Parathyroid adenoma (tissue), 2 donors: ENCODE results near the gene EVA1C.
"Not testable (repeated sequence)": the region's sequence is repeated elsewhere in the genome, so short reads cannot be mapped to it uniquely, and the experiment has no call there.

Experiments used
- H2AFZ ChIP-seq: fragments of 300-600 bp; sonication (generic); one replicate; pipeline ENCODE4 v1.7.0; 2017; ENCODE audit warnings: antibody characterized with exemption, mild to moderate bottlenecking
- H3K27ac ChIP-seq: fragments of 300-600 bp; sonication (generic); one replicate; pipeline ENCODE4 v1.7.0; 2017
- H3K27me3 ChIP-seq: fragments of 300-600 bp; sonication (generic); one replicate; pipeline ENCODE4 v1.7.0; 2017; ENCODE audit warnings: low read length; ENCODE audit not compliant: control insufficient read depth, insufficient read depth
- H3K36me3 ChIP-seq: fragments of 300-600 bp; sonication (generic); one replicate; pipeline ENCODE4 v1.7.0; 2017; ENCODE audit warnings: low read length; ENCODE audit not compliant: control insufficient read depth, insufficient read depth
- H3K4me1 ChIP-seq: fragments of 300-600 bp; sonication (generic); one replicate; pipeline ENCODE4 v1.7.0; 2017; ENCODE audit warnings: control low read depth
- H3K4me2 ChIP-seq: fragments of 300-600 bp; sonication (generic); one replicate; pipeline ENCODE4 v1.7.0; 2017; ENCODE audit warnings: low read length
- H3K4me3 ChIP-seq: fragments of 300-600 bp; sonication (generic); one replicate; pipeline ENCODE4 v1.7.0; 2017; ENCODE audit warnings: low read depth, low read length
- H3K79me2 ChIP-seq: fragments of 300-600 bp; sonication (generic); one replicate; pipeline ENCODE4 v1.7.0; 2017; ENCODE audit warnings: control low read depth
- H3K9ac ChIP-seq: fragments of 300-600 bp; sonication (generic); one replicate; pipeline ENCODE4 v1.7.0; 2017; ENCODE audit warnings: mild to moderate bottlenecking
- H3K9me3 ChIP-seq: fragments of 300-600 bp; sonication (generic); one replicate; pipeline ENCODE4 v1.7.0; 2017; ENCODE audit warnings: low read length; ENCODE audit not compliant: control insufficient read depth
- TF ChIP-seq, protein P1 (sequence below): fragments of 300-600 bp; sonication (generic); IDR thresholded peaks from one replicate; pipeline ENCODE4 v1.7.0; 2017; ENCODE audit warnings: antibody characterized with exemption, mild to moderate bottlenecking
- donor health status: primary hyperparathyroidism.

EVA1C gene

DNA sequence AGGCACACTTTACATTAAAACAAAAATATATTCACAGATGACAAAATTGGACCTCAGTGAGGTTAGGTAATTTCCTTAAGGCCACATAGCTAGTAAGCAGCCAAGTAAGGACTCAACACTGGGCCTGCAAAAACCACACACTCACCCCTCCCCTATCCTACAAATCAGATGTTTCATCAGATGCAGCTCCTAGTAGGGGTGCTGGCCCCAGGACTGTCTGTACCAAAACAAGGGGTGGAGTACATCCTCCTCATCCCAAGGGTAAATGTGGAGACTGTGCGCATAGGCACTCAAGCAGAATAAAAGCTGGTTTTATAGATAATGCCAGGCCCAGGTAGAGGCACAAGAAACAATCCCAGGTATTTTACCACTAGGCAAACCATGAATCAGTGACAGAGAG lies 45.3 kb upstream of the EVA1C start:
- Histone ChIP-seq H3K4me2 (peak overlapping the region; percentile 42), H2AFZ (no peak overlapping the region), H3K27me3 (no peaks in the 10 kb centered on the region), H3K9ac (no peak overlapping the region), H3K9me3 (no peaks in the 10 kb centered on the region), H3K36me3 (no peaks in the 10 kb centered on the region), H3K79me2 (peaks cover 9% of the 10 kb centered on the region), H3K4me3 (no peak overlapping the region), H3K4me1 (peaks cover 38% of the 10 kb centered on the region), H3K27ac (peak overlapping the region; percentile 97)
- TF ChIP-seq, protein P1, sequence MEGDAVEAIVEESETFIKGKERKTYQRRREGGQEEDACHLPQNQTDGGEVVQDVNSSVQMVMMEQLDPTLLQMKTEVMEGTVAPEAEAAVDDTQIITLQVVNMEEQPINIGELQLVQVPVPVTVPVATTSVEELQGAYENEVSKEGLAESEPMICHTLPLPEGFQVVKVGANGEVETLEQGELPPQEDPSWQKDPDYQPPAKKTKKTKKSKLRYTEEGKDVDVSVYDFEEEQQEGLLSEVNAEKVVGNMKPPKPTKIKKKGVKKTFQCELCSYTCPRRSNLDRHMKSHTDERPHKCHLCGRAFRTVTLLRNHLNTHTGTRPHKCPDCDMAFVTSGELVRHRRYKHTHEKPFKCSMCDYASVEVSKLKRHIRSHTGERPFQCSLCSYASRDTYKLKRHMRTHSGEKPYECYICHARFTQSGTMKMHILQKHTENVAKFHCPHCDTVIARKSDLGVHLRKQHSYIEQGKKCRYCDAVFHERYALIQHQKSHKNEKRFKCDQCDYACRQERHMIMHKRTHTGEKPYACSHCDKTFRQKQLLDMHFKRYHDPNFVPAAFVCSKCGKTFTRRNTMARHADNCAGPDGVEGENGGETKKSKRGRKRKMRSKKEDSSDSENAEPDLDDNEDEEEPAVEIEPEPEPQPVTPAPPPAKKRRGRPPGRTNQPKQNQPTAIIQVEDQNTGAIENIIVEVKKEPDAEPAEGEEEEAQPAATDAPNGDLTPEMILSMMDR: no peak

DNA sequence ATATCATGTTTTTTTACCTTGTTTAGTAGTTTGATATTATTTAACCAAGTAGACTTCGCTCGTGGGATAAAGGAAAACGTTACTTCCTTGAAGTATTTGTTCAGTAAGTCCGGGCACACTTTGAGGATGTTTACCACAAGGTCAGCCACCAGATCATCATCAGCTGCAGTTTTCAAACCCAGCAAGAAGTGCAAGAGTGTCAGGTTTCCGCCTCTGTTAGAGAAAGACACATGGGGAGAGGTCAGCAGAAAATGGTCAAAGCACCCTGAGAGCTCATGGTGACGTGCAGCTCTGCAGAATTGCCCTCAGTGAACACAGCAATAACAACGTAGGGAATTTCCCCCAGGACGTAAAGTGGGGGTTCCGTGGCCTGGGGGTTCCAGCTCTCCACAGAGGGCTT lies 44.1 kb upstream of the EVA1C start:
- TF ChIP-seq, protein P1: no peak
- no peaks in the 10 kb centered on the region for H3K9me3 ChIP-seq
- peak overlapping the region; percentile 56 for H2AFZ ChIP-seq
- H3K27ac ChIP-seq: peak overlapping the region; percentile 97
- H3K36me3 ChIP-seq: no peaks in the 10 kb centered on the region
- no peak overlapping the region for H3K9ac ChIP-seq
- H3K27me3 ChIP-seq: no peaks in the 10 kb centered on the region
- H3K4me3 ChIP-seq: no peak overlapping the region
- peaks cover 5% of the 10 kb centered on the region for H3K79me2 ChIP-seq
- H3K4me2 ChIP-seq: peak overlapping the region; percentile 12
- H3K4me1 ChIP-seq: peaks cover 48% of the 10 kb centered on the region

DNA sequence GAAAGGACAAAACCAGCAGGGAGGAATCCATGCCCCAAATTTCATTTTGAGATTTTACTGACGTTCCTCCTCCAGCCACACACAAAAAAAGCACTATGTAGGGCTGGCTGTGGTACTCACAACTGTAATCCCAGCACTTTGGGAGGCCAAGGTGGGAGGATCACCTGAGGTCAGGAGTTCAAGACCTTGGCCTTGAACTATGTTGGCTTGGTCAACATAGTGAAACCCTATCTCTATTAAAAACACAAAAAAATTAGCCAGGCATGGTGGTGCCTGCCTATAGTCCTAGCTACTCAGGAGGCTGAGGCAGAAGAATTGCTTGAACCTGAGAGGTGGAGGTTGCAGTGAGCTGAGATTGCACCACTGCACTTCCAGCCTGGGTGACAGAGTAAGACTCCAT lies 43.5 kb upstream of the EVA1C start:
- not testable (repeated sequence) for H3K36me3 ChIP-seq, H3K27me3 ChIP-seq, H3K9me3 ChIP-seq, H3K9ac ChIP-seq, H3K4me3 ChIP-seq, H3K79me2 ChIP-seq
- H3K27ac ChIP-seq: peak overlapping the region; percentile 97
- H3K4me1 ChIP-seq: peaks cover 48% of the 10 kb centered on the region
- peak overlapping the region; percentile 12 for H3K4me2 ChIP-seq
- H2AFZ ChIP-seq: peak overlapping the region; percentile 56

DNA sequence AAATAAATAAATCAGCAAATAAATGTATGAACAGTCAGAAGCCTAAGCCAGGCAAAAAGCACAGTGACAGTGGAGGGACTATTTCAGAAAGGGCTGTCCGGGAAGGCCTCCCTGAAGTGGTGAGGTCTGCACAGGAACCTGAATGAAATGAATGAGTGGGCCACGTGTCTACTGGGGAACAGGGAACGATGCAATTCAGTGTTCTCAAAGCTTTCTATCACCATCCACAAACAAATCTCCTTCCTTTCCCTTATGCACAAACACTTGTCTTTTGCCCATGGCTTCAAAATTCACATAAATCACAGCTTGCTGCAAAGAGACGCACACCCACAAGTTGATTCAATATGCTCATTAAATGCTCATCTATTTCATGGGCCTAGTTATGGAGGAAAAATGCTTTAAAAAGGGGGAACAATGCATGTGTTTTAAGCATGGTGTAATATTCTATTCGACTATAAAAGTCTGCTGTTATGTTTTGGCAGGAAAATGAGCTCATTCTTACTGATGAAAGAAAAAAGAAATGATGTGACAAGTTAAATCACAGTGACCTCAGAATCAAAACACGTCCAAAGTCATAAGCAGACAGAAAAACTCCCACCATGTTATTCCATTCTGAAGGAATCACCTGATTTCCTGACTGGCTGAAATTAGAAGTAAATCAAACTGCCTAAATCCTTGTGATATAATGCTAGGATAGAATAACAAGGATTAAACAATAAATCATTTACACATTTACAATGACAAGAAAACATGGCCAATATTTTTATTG lies 41.3 kb upstream of the EVA1C start:
- Histone ChIP-seq H3K9me3 (no peaks in the 10 kb centered on the region), H3K27ac (peak overlapping the region; percentile 97), H3K36me3 (no peaks in the 10 kb centered on the region), H3K4me2 (peak overlapping the region; percentile 43), H3K4me1 (peaks cover 54% of the 10 kb centered on the region), H2AFZ (no peak overlapping the region), H3K27me3 (no peaks in the 10 kb centered on the region), H3K4me3 (no peak overlapping the region), H3K9ac (no peak overlapping the region), H3K79me2 (no peaks in the 10 kb centered on the region)
- TF ChIP-seq, protein P1: no peak

DNA sequence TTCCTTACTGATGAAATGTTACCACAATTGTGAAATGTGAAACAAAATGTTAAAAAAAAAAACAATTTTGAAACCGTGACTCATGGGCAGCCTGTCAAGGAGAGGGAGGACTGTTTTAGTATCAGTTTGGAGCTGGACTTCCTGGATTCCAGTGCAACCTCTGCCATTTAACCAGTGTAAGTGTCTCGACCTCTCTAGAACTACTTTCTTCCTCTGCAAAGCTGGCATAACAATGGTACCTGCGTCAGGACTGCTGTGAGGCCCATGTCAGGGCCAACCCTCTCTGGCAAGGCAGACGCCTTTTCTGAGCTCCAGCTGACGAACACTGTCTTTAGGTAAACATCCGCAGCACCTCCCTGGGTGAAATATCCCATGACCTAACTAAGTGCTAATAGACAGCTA lies 40.6 kb upstream of the EVA1C start:
- H3K27ac ChIP-seq: peak overlapping the region; percentile 97
- H3K9ac ChIP-seq: no peak overlapping the region
- H3K4me2 ChIP-seq: peak overlapping the region; percentile 43
- no peaks in the 10 kb centered on the region for H3K27me3 ChIP-seq
- H3K4me1 ChIP-seq: peaks cover 50% of the 10 kb centered on the region
- TF ChIP-seq, protein P1: no peak
- no peaks in the 10 kb centered on the region for H3K9me3 ChIP-seq
- H3K79me2 ChIP-seq: no peaks in the 10 kb centered on the region
- H3K4me3 ChIP-seq: no peak overlapping the region
- H3K36me3 ChIP-seq: no peaks in the 10 kb centered on the region
- H2AFZ ChIP-seq: peak overlapping the region; percentile 57
